ENCODE results near the gene PLK4.

DNA sequence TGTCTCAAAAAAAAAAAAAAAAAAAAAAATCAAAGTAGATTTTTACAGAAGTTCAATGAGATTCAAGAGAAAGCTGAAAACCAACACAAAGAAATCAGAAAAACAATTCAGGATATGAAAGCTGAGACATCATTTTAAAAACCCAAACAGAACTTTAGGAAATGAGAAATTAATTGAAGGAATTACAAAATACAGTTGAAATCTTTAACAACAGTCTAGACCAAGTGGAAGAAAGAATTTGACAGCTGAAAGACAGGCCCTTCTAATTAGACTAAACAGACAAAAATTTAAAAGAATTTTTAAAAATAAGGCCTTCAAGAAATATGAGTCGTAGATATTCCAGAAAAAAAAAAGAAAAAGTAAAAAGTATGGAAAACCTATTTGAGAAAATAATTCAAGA, 33.9 kb upstream of the PLK4 start:
- TF ChIP-seq EZH2phosphoT487 (IDR thresholded peaks at IDR 0.05; ENCODE audit: unreplicated experiment) (no peak), CTCF (conservative IDR thresholded peaks at IDR 0.05; ENCODE audit: low read depth in 2 of 2) (no peak), POLR2AphosphoS5 (IDR thresholded peaks at IDR 0.05; ENCODE audit: low read depth) (no peak)

Measured in GM23338 (cell line).